ENCODE measurements around the gene CSRP1. TPM values are rescaled to one million over a fixed set of nuclear protein-coding genes. Genes with fewer than 3 reads are reported as not detected.
A peak's percentile ranks its signal among the peaks of the same experiment; 100 is the strongest.
"Not testable (repeated sequence)": the region's sequence is repeated elsewhere in the genome, so short reads cannot be mapped to it uniquely, and the experiment has no call there.

The CSRP1 gene
- total RNA-seq, 2 experiments from 2014 or later, result 48.4 to 51.8 TPM

- intact Hi-C loops (cut with micrococcal nuclease), result no loop called here
- peaks cover 22% of the 10 kb centered on the region for H3K4me1 Mint-ChIP-seq (ENCODE audit: low read depth)
- H3K4me3 Mint-ChIP-seq, result no peak overlapping the region
Observed at GRCh38 chr1:201479201-201479730, 27.7 kb downstream of the CSRP1 start.

GRCh38 chr1:201478666-201479065 is 28.3 kb downstream of the CSRP1 start:
- H3K36me3 Mint-ChIP-seq, H3K9me3 Mint-ChIP-seq, H3K4me3 Mint-ChIP-seq, DNase-seq, H3K27ac Mint-ChIP-seq, POLR2A ChIA-PET: not testable (repeated sequence)
- CTCF ChIA-PET, result interaction anchor here (2.4 to 6.7 kb wide), 3 partner anchors 30 to 34 kb away, joined by 9 to 291 read pairs (median 127); no protein-coding TSS in a partner anchor
- intact Hi-C loops (cut with micrococcal nuclease), result loop anchor here (1.0 kb wide), 1 partner anchor 8 kb away; no protein-coding TSS in a partner anchor
- peaks cover 22% of the 10 kb centered on the region for H3K4me1 Mint-ChIP-seq (ENCODE audit: low read depth)
- peaks cover 14% of the 10 kb centered on the region for H3K27me3 Mint-ChIP-seq

More at GRCh38 chr1:201479201-201479730, 27.7 kb downstream of the CSRP1 start:
- Mint-ChIP-seq H3K27me3 (peaks cover 14% of the 10 kb centered on the region), H3K36me3 (peaks cover 2% of the 10 kb centered on the region), H3K27ac (no peak overlapping the region), H3K9me3 (no peaks in the 10 kb centered on the region)
- ChIA-PET CTCF (interaction anchor here (4.9 to 6.7 kb wide), 3 partner anchors 31 to 45 kb away, joined by 50 to 291 read pairs (median 127); no protein-coding TSS in a partner anchor), POLR2A (no interaction called here)
- DNase-seq, result no peak

- Mint-ChIP-seq H3K36me3 (no peaks in the 10 kb centered on the region), H3K9me3 (no peaks in the 10 kb centered on the region), H3K4me3 (no peak overlapping the region), H3K27ac (no peak overlapping the region), H3K27me3 (peaks cover 18% of the 10 kb centered on the region), H3K4me1 (ENCODE audit: low read depth) (peaks cover 12% of the 10 kb centered on the region)
- POLR2A ChIA-PET, result interaction anchor here (0.6 kb wide), 1 partner anchor 24 kb away, joined by 4 read pairs; no protein-coding TSS in a partner anchor
- no peak for DNase-seq
- CTCF ChIA-PET, result interaction anchor here (1.3 to 2.4 kb wide), 2 partner anchors 28 to 36 kb away, joined by 4 to 9 read pairs; no protein-coding TSS in a partner anchor
- intact Hi-C loops (cut with micrococcal nuclease), result no loop called here
Observed at GRCh38 chr1:201476670-201477344, 30.1 kb downstream of the CSRP1 start.

- H3K4me3 Mint-ChIP-seq, result no peak overlapping the region
- no peak overlapping the region for H3K27ac Mint-ChIP-seq
- H3K9me3 Mint-ChIP-seq, result no peaks in the 10 kb centered on the region
- CTCF ChIA-PET, result interaction anchor here (2.4 kb wide), 1 partner anchor 28 kb away, joined by 9 read pairs; no protein-coding TSS in a partner anchor
- no peak for DNase-seq
- POLR2A ChIA-PET, result interaction anchor here (0.6 kb wide), 1 partner anchor 23 kb away, joined by 4 read pairs; no protein-coding TSS in a partner anchor
- peaks cover 21% of the 10 kb centered on the region for H3K27me3 Mint-ChIP-seq
- peaks cover 6% of the 10 kb centered on the region for H3K4me1 Mint-ChIP-seq (ENCODE audit: low read depth)
- no peaks in the 10 kb centered on the region for H3K36me3 Mint-ChIP-seq
- intact Hi-C loops (cut with micrococcal nuclease), result no loop called here
Observed at GRCh38 chr1:201475915-201476669, 30.8 kb downstream of the CSRP1 start.

GRCh38 chr1:201475130-201475529 is 31.8 kb downstream of the CSRP1 start:
- no peaks in the 10 kb centered on the region for H3K9me3 Mint-ChIP-seq
- no peak overlapping the region for H3K27ac Mint-ChIP-seq
- intact Hi-C loops (cut with micrococcal nuclease), result no loop called here
- H3K36me3 Mint-ChIP-seq, result no peaks in the 10 kb centered on the region
- ChIA-PET CTCF (no interaction called here), POLR2A (no interaction called here)
- H3K4me3 Mint-ChIP-seq, result no peak overlapping the region
- no peaks in the 10 kb centered on the region for H3K4me1 Mint-ChIP-seq (ENCODE audit: low read depth)
- peaks cover 20% of the 10 kb centered on the region for H3K27me3 Mint-ChIP-seq
- DNase-seq, result no peak

GRCh38 chr1:201473296-201473695 is 33.6 kb downstream of the CSRP1 start:
- intact Hi-C loops (cut with micrococcal nuclease), result no loop called here
- no peak overlapping the region for H3K27ac Mint-ChIP-seq
- H3K4me1 Mint-ChIP-seq (ENCODE audit: low read depth), result peaks cover 6% of the 10 kb centered on the region
- ChIA-PET POLR2A (no interaction called here), CTCF (interaction anchor here (0.7 to 2.7 kb wide), 3 partner anchors 38 to 49 kb away, joined by 3 to 10 read pairs (median 3); no protein-coding TSS in a partner anchor)
- no peak overlapping the region for H3K4me3 Mint-ChIP-seq
- no peak for DNase-seq
- H3K36me3 Mint-ChIP-seq, result no peaks in the 10 kb centered on the region
- no peaks in the 10 kb centered on the region for H3K9me3 Mint-ChIP-seq
- peaks cover 32% of the 10 kb centered on the region for H3K27me3 Mint-ChIP-seq

GRCh38 chr1:201472321-201472720 is 34.6 kb downstream of the CSRP1 start:
- CTCF ChIA-PET, result interaction anchor here (0.9 to 2.7 kb wide), 4 partner anchors 12 to 40 kb away, joined by 3 to 10 read pairs (median 3); no protein-coding TSS in a partner anchor
- intact Hi-C loops (cut with micrococcal nuclease); H3K9me3 Mint-ChIP-seq; POLR2A ChIA-PET; DNase-seq; H3K4me3 Mint-ChIP-seq; H3K4me1 Mint-ChIP-seq (ENCODE audit: low read depth); H3K27ac Mint-ChIP-seq; H3K36me3 Mint-ChIP-seq: not testable (repeated sequence)
- peaks cover 39% of the 10 kb centered on the region for H3K27me3 Mint-ChIP-seq

- Mint-ChIP-seq H3K4me3 (no peak overlapping the region), H3K27ac (no peak overlapping the region), H3K9me3 (no peaks in the 10 kb centered on the region), H3K36me3 (no peaks in the 10 kb centered on the region), H3K4me1 (ENCODE audit: low read depth) (peaks cover 6% of the 10 kb centered on the region), H3K27me3 (peaks cover 39% of the 10 kb centered on the region)
- intact Hi-C loops (cut with micrococcal nuclease), result no loop called here
- POLR2A ChIA-PET, result no interaction called here
- no peak for DNase-seq
- CTCF ChIA-PET, result interaction anchor here (1.0 to 2.7 kb wide), 3 partner anchors 11 to 41 kb away, joined by 3 to 10 read pairs (median 3); no protein-coding TSS in a partner anchor
Observed at GRCh38 chr1:201471772-201472171, 35.2 kb downstream of the CSRP1 start.

- Mint-ChIP-seq H3K27ac (no peak overlapping the region), H3K4me3 (no peak overlapping the region), H3K36me3 (no peaks in the 10 kb centered on the region), H3K9me3 (no peaks in the 10 kb centered on the region), H3K27me3 (peaks cover 36% of the 10 kb centered on the region), H3K4me1 (ENCODE audit: low read depth) (peaks cover 6% of the 10 kb centered on the region)
- ChIA-PET CTCF (no interaction called here), POLR2A (no interaction called here)
- intact Hi-C loops (cut with micrococcal nuclease), result loop anchor here (1.0 kb wide), 1 partner anchor 8 kb away; no protein-coding TSS in a partner anchor
- DNase-seq, result no peak
Observed at GRCh38 chr1:201470581-201470980, 36.3 kb downstream of the CSRP1 start.

GRCh38 chr1:201469645-201470074 is 37.3 kb downstream of the CSRP1 start:
- Mint-ChIP-seq H3K9me3 (no peaks in the 10 kb centered on the region), H3K4me1 (ENCODE audit: low read depth) (peaks cover 6% of the 10 kb centered on the region), H3K27me3 (peaks cover 36% of the 10 kb centered on the region), H3K27ac (no peak overlapping the region), H3K4me3 (peak overlapping the region; percentile 23), H3K36me3 (no peaks in the 10 kb centered on the region)
- intact Hi-C loops (cut with micrococcal nuclease), result loop anchor here (1.0 kb wide), 1 partner anchor 9 kb away; no protein-coding TSS in a partner anchor
- ChIA-PET CTCF (interaction anchor here (0.8 to 2.1 kb wide), 5 partner anchors 12 to 43 kb away, joined by 3 to 27 read pairs (median 5); no protein-coding TSS in a partner anchor), POLR2A (no interaction called here)
- DNase-seq, result no peak

- CTCF ChIA-PET, result interaction anchor here (0.8 to 2.1 kb wide), 6 partner anchors 13 to 44 kb away, joined by 3 to 27 read pairs (median 6); no protein-coding TSS in a partner anchor
- Mint-ChIP-seq H3K27ac (no peak within 1 kb of the TSS), H3K4me1 (ENCODE audit: low read depth) (peaks cover 6% of the 10 kb centered on the region), H3K9me3 (no peaks in the 10 kb centered on the region), H3K27me3 (peaks cover 36% of the 10 kb centered on the region), H3K36me3 (no peaks in the 10 kb centered on the region), H3K4me3 (peak within 1 kb of the TSS; percentile 64)
- POLR2A ChIA-PET, result interaction anchor here (0.7 to 1.0 kb wide), 2 partner anchors 12 to 44 kb away, joined by 3 to 4 read pairs; no protein-coding TSS in a partner anchor
- intact Hi-C loops (cut with micrococcal nuclease), result no loop called here
- DNase-seq, result peak; percentile 69
Observed at GRCh38 chr1:201468844-201469644, 37.9 kb downstream of the CSRP1 start, which contains the start of gene PHLDA3. TSS of gene PHLDA3 (minus strand) at chr1:201469188. CDS start at chr1:201468786, 402 bp downstream.
